Panc1 (cell line): ENCODE measurements around the gene ELOVL6. TPM values are rescaled to one million over a fixed set of nuclear protein-coding genes. Genes with fewer than 3 reads are reported as not detected.
"Not testable (repeated sequence)": the region's sequence is repeated elsewhere in the genome, so short reads cannot be mapped to it uniquely, and the experiment has no call there.

Experiments
- ATAC-seq: fragments of 200-7000 bp; cut with Tn5 transposase; 2 replicates; pipeline ENCODE4 v1.9.1; 2020; ENCODE audit warnings: mild to moderate bottlenecking, moderate library complexity
- BruUV-seq: library from RNA; stranded (reverse); fragments of 400-500 nt; replicated peaks from 2 replicates; lab custom pipeline; 2021; lab: Mats Ljungman, UMichigan
- CTCF ChIA-PET: fragments of 300-600 bp; sonication (Branson Sonifier 250); formaldehyde crosslinking; loops from one replicate; lab custom pipeline; 2022; ENCODE audit warnings: antibody characterized with exemption; lab: Charles Lee
- POLR2A ChIA-PET: fragments of 300-600 bp; sonication (Branson Sonifier 250); formaldehyde crosslinking; loops from one replicate; lab custom pipeline; 2022; ENCODE audit warnings: antibody characterized with exemption; lab: Charles Lee
- DNase-seq: peaks from one replicate; pipeline ENCODE4 v3.0.0-alpha.2; 2010; ENCODE audit warnings: low read depth, low spot score
- H3K27ac ChIP-seq: 2 replicates; pipeline ENCODE4 v1.5.1; 2011; ENCODE audit warnings: mild to moderate bottlenecking, low read length, inconsistent platforms
- H3K27me3 ChIP-seq: fragments of 200-500 bp; sonication (Bioruptor generic); 2 replicates; pipeline ENCODE4 v1.6.0; 2014; ENCODE audit warnings: low read length, inconsistent platforms; ENCODE audit not compliant: control insufficient read depth, insufficient read depth
- H3K36me3 ChIP-seq: fragments of 200-500 bp; sonication (Bioruptor generic); 2 replicates; pipeline ENCODE4 v1.5.1; 2014; ENCODE audit warnings: inconsistent platforms, mild to moderate bottlenecking, low read length, moderate library complexity; ENCODE audit not compliant: control insufficient read depth, insufficient read depth
- H3K4me1 ChIP-seq: 2 replicates; pipeline ENCODE4 v1.5.1; 2011; ENCODE audit warnings: inconsistent platforms, mild to moderate bottlenecking, low read length, moderate library complexity; ENCODE audit not compliant: control insufficient read depth, insufficient read depth
- H3K4me3 ChIP-seq, 2 experiments: 2 replicates each; pipeline ENCODE4 v1.5.1; 2011 to 2012; ENCODE audit warnings: low read depth in 2 of 2, low read length in 2 of 2, mild to moderate bottlenecking in 2 of 2, inconsistent platforms in 1 of 2, moderate library complexity in 1 of 2
- H3K9me3 ChIP-seq: fragments of 200-500 bp; sonication (Bioruptor generic); 2 replicates; pipeline ENCODE4 v1.5.1; 2014; ENCODE audit warnings: low read depth, mild to moderate bottlenecking, inconsistent platforms, low read length, moderate library complexity; ENCODE audit not compliant: control insufficient read depth, insufficient read depth
- POLR2AphosphoS5 ChIP-seq: IDR thresholded peaks from 2 replicates; pipeline ENCODE4 v1.6.1; 2012; ENCODE audit warnings: mild to moderate bottlenecking, low read depth, low read length, moderate library complexity
- SIN3A ChIP-seq: IDR thresholded peaks from 2 replicates; pipeline ENCODE4 v1.6.1; 2012; ENCODE audit warnings: low read depth, mild to moderate bottlenecking, low read length, moderate library complexity, borderline replicate concordance; ENCODE audit not compliant: insufficient read depth
- TCF7L2 ChIP-seq: IDR thresholded peaks from 2 replicates; pipeline ENCODE4 v1.6.1; 2011; ENCODE audit warnings: mild to moderate bottlenecking, low read depth, low read length, inconsistent platforms
- in situ Hi-C: cut with HindIII; loops from 2 replicates; pipeline ENCODE4 v1.10.0; 2016; ENCODE audit warnings: low sequenced_read_pairs, low pct_unique_long_range_greater_than_20kb
- intact Hi-C: fragments of 100-400 bp; cut with micrococcal nuclease; formaldehyde crosslinking; loops from one replicate; pipeline ENCODE4 v1.10.0; 2022; ENCODE audit not compliant: unreplicated experiment
- total RNA-seq: library from RNA; stranded (reverse); gene quantifications from one replicate; pipeline ENCODE4 v1.2.1, GENCODE V29; 2021; ENCODE audit not compliant: unreplicated experiment
- TF ChIP-seq, protein P1 (sequence below): fragments of 450-650 bp; IDR thresholded peaks from 2 replicates; pipeline ENCODE4 v1.5.1; 2017; ENCODE audit warnings: mild to moderate bottlenecking
- TF ChIP-seq, protein P2 (sequence below), 2 experiments: IDR thresholded peaks; 2 replicates each; pipeline ENCODE4 v1.6.1; 2011 to 2012; ENCODE audit warnings: low read depth in 2 of 2, control low read depth in 1 of 2, low read length in 1 of 2, mild to moderate bottlenecking in 1 of 2, moderate library complexity in 1 of 2; ENCODE audit not compliant: insufficient read depth in 1 of 2

The ELOVL6 gene
- total RNA-seq, 1 experiment from 2014 or later, result 0.54 TPM

DNA sequence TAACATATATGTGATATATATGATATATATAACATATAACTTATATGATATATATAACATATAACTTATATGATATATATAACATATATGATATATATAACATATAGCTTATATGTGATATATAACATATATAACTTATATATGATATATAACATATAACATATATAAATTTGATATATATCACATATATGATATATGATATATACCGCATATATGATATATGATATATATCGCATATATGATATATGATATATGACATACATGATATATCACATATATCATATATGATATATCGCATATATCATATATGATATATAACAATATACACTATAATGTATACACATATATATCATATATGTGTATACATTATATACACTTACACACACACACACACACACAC is 114.3 kb downstream of the ELOVL6 start:
- no peak for TF ChIP-seq POLR2AphosphoS5
- no peak for TF ChIP-seq TCF7L2
- TF ChIP-seq, protein P1, sequence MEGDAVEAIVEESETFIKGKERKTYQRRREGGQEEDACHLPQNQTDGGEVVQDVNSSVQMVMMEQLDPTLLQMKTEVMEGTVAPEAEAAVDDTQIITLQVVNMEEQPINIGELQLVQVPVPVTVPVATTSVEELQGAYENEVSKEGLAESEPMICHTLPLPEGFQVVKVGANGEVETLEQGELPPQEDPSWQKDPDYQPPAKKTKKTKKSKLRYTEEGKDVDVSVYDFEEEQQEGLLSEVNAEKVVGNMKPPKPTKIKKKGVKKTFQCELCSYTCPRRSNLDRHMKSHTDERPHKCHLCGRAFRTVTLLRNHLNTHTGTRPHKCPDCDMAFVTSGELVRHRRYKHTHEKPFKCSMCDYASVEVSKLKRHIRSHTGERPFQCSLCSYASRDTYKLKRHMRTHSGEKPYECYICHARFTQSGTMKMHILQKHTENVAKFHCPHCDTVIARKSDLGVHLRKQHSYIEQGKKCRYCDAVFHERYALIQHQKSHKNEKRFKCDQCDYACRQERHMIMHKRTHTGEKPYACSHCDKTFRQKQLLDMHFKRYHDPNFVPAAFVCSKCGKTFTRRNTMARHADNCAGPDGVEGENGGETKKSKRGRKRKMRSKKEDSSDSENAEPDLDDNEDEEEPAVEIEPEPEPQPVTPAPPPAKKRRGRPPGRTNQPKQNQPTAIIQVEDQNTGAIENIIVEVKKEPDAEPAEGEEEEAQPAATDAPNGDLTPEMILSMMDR, result no peak
- TF ChIP-seq SIN3A, result no peak
- TF ChIP-seq, protein P2, sequence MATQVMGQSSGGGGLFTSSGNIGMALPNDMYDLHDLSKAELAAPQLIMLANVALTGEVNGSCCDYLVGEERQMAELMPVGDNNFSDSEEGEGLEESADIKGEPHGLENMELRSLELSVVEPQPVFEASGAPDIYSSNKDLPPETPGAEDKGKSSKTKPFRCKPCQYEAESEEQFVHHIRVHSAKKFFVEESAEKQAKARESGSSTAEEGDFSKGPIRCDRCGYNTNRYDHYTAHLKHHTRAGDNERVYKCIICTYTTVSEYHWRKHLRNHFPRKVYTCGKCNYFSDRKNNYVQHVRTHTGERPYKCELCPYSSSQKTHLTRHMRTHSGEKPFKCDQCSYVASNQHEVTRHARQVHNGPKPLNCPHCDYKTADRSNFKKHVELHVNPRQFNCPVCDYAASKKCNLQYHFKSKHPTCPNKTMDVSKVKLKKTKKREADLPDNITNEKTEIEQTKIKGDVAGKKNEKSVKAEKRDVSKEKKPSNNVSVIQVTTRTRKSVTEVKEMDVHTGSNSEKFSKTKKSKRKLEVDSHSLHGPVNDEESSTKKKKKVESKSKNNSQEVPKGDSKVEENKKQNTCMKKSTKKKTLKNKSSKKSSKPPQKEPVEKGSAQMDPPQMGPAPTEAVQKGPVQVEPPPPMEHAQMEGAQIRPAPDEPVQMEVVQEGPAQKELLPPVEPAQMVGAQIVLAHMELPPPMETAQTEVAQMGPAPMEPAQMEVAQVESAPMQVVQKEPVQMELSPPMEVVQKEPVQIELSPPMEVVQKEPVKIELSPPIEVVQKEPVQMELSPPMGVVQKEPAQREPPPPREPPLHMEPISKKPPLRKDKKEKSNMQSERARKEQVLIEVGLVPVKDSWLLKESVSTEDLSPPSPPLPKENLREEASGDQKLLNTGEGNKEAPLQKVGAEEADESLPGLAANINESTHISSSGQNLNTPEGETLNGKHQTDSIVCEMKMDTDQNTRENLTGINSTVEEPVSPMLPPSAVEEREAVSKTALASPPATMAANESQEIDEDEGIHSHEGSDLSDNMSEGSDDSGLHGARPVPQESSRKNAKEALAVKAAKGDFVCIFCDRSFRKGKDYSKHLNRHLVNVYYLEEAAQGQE (IDR thresholded peaks at IDR 0.05; ENCODE audit: insufficient read depth in 1 of 2, low read depth in 2 of 2, low read length in 1 of 2), result no peak

DNA sequence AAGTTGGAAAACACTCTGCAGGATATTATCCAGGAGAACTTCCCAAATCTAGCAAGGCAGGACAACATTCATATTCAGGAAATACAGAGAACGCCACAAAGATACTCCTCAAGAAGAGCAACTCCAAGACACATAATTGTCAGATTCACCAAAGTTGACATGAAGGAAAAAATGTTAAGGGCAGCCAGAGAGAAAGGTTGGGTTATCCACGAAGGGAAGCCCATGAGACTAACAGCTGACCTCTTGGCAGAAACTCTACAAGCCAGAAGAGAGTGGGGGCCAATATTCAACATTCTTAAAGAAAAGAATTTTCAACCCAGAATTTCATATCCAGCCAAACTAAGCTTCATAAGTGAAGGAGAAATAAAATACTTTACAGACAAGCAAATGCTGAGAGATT is 120.3 kb downstream of the ELOVL6 start:
- ATAC-seq, CTCF ChIA-PET, H3K27me3 ChIP-seq, BruUV-seq, in situ Hi-C loops, H3K36me3 ChIP-seq, POLR2A ChIA-PET, H3K4me3 ChIP-seq, H3K4me1 ChIP-seq, H3K9me3 ChIP-seq, intact Hi-C loops, DNase-seq, H3K27ac ChIP-seq: not testable (repeated sequence)

More for the DNA sequence above, 114.3 kb downstream of the ELOVL6 start:
- ATAC-seq (no peak), DNase-seq (no peak)
- Histone ChIP-seq H3K36me3 (no peaks in the 10 kb centered on the region), H3K27me3 (no peaks in the 10 kb centered on the region), H3K9me3 (no peaks in the 10 kb centered on the region), H3K27ac (no peak overlapping the region), H3K4me1 (no peaks in the 10 kb centered on the region), H3K4me3 (no peak overlapping the region)
- no TSS peak for BruUV-seq
- intact Hi-C loops (no loop called here), in situ Hi-C loops (no loop called here)
- CTCF ChIA-PET, result no interaction called here
- POLR2A ChIA-PET, result no interaction called here

DNA sequence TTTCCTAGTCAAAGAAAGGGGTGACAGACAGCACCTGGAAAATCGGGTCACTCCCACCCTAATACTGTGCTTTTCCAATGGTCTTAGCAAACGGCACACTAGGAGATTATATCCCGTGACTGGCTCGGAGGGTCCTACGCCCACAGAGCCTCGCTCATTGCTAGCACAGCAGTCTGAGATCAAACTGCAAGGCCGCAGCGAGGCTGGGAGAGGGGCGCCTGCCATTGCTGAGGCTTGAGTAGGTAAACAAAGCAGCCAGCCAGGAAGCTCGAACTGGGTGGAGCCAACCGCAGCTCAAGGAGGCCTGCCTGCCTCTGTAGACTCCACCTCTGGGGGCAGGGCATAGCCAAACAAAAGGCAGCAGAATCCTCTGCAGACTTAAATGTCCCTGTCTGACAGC is 121.6 kb downstream of the ELOVL6 start:
- intact Hi-C loops, ATAC-seq, CTCF ChIA-PET, in situ Hi-C loops, H3K4me1 ChIP-seq, DNase-seq, POLR2A ChIA-PET, BruUV-seq, H3K27me3 ChIP-seq, H3K36me3 ChIP-seq, H3K9me3 ChIP-seq, H3K4me3 ChIP-seq, H3K27ac ChIP-seq: not testable (repeated sequence)
